ENCODE results near the gene SMIM35. TPM values are rescaled to one million over a fixed set of nuclear protein-coding genes. Genes with fewer than 3 reads are reported as not detected.
"Not testable (repeated sequence)": the region's sequence is repeated elsewhere in the genome, so short reads cannot be mapped to it uniquely, and the experiment has no call there.

SMIM35 gene
- total and polyA plus RNA-seq, 7 donors = 0.09 TPM; not detected in 6

DNA sequence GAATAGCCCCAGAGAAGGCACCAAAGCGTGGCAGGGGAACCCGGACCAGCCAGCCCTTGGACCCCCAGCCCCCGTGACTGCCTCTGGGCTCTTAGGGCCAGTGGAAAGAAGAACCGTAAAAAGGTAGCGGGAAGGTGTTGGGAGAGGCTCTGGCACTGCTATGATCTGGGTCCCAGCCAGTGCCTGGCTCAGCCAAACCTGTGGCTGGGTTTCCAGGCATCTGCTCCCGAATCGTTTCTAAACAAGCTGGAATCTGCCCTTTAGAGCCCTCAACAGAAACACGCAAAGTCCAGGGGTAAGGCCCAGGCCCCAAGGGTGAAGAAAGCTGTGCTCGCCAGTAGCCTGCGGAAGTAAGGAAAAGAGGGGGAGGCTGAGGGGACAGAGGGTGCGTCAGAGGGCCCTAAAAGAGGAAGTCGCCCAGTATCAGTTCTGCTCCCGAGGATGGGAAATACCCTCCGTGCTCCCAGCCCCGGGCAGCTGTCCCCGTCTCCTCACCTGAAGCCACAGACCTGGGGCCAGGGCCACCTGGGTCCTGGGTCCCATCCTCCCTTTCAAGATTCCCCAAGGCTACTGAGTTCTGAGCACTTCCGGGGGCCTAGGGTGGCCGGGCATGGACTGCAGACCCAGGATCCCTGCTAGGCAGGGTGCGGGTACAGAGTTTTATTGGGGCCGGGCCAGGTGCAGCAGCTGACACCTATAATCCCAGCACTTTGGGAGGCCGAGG lies 75.9 kb downstream of the SMIM35 start:
- H3K27me3 ChIP-seq (ENCODE audit: insufficient read depth in 3 of 3, low read length in 2 of 3) = peaks cover 0 to 9% (median 0%) of the 10 kb centered on the region in 3 donors
- no peaks in the 10 kb centered on the region for H3K4me1 ChIP-seq
- no peaks in the 10 kb centered on the region for H3K36me3 ChIP-seq (ENCODE audit: insufficient read depth in 1 of 2, low read depth in 1 of 2)

GRCh38 chr11:118009864-118010737 lies 76.7 kb downstream of the SMIM35 start:
- no peaks in the 10 kb centered on the region for H3K4me1 ChIP-seq
- no peak for ATAC-seq
- H3K36me3 ChIP-seq (ENCODE audit: insufficient read depth in 1 of 2, low read depth in 1 of 2) = no peaks in the 10 kb centered on the region
- TF ChIP-seq, protein P1, sequence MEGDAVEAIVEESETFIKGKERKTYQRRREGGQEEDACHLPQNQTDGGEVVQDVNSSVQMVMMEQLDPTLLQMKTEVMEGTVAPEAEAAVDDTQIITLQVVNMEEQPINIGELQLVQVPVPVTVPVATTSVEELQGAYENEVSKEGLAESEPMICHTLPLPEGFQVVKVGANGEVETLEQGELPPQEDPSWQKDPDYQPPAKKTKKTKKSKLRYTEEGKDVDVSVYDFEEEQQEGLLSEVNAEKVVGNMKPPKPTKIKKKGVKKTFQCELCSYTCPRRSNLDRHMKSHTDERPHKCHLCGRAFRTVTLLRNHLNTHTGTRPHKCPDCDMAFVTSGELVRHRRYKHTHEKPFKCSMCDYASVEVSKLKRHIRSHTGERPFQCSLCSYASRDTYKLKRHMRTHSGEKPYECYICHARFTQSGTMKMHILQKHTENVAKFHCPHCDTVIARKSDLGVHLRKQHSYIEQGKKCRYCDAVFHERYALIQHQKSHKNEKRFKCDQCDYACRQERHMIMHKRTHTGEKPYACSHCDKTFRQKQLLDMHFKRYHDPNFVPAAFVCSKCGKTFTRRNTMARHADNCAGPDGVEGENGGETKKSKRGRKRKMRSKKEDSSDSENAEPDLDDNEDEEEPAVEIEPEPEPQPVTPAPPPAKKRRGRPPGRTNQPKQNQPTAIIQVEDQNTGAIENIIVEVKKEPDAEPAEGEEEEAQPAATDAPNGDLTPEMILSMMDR (IDR thresholded peaks at IDR 0.05) = no peak
- no peaks in the 10 kb centered on the region for H3K9me3 ChIP-seq
- no peak overlapping the region for H3K4me3 ChIP-seq
- WGBS, 3 donors = 52 to 66% (median 56%) methylated on average over 9 of the region's 9 CpGs
- intact Hi-C loops (cut with DNase I) = no loop called here
- no peak for DNase-seq
- H3K27me3 ChIP-seq (ENCODE audit: insufficient read depth in 3 of 3, low read length in 2 of 3) = peaks cover 0 to 9% (median 0%) of the 10 kb centered on the region in 3 donors
- H3K27ac ChIP-seq = peak overlapping the region; percentile 41

More for the DNA sequence above, 75.9 kb downstream of the SMIM35 start:
- WGBS, 3 donors = 37 to 55% (median 42%) methylated on average over 20 to 21 of the region's 21 CpGs
- peak overlapping the region; percentile 41 for H3K27ac ChIP-seq
- H3K9me3 ChIP-seq = no peaks in the 10 kb centered on the region
- peak in 3 of 4 donors; percentile 52 to 78 (median 60) for ATAC-seq
- intact Hi-C loops (cut with DNase I) = no loop called here
- DNase-seq = peak; percentile 36 to 66
- TF ChIP-seq, protein P1 (IDR thresholded peaks at IDR 0.05) = no peak
- H3K4me3 ChIP-seq = no peak overlapping the region

DNA sequence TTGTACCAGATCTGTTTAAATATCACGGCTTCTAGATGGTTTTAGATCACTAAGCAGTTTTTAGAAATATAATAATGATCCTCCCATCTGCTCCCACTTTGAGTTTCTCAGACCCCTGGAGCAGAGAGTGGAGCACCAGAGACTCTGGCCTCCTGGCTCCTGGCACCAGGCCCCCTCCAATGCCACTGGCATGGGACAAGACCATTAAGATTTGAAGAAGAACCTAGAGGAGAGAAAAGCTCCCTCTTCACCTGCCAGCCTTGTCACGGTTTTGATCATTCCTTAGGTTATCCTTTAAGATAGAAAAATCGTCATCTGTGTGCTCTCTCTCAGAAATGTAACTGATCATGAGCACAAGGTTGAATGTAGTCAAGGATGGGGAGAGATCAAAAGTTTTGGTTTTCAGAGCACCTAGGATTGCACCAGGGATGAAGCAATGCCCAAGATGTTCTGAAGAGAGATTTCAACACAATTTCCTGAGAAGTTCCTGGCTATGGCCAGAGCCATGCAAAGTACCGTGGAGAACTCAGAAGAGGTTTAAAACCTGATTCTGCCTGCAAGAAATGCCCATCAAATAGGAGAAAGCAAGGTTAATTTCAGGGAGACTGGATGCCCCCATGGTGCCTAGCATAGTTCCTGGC lies 78.4 kb downstream of the SMIM35 start:
- no peak overlapping the region for H3K4me3 ChIP-seq
- peaks cover 0 to 4% (median 3%) of the 10 kb centered on the region in 3 donors for H3K27me3 ChIP-seq (ENCODE audit: insufficient read depth in 3 of 3, low read length in 2 of 3)
- intact Hi-C loops (cut with DNase I) = no loop called here
- DNase-seq = no peak
- ATAC-seq = no peak
- TF ChIP-seq, protein P1 (IDR thresholded peaks at IDR 0.05) = no peak
- no peak overlapping the region for H3K27ac ChIP-seq
- no peaks in the 10 kb centered on the region for H3K4me1 ChIP-seq
- WGBS, 3 donors = 44 to 68% (median 48%) methylated on average over 4 of the region's 4 CpGs
- H3K36me3 ChIP-seq (ENCODE audit: insufficient read depth in 1 of 2, low read depth in 1 of 2) = no peaks in the 10 kb centered on the region
- H3K9me3 ChIP-seq = no peaks in the 10 kb centered on the region

- H3K36me3 ChIP-seq (ENCODE audit: insufficient read depth in 1 of 2, low read depth in 1 of 2); H3K4me1 ChIP-seq; H3K4me3 ChIP-seq; H3K27me3 ChIP-seq (ENCODE audit: insufficient read depth in 3 of 3, low read length in 2 of 3); intact Hi-C loops (cut with DNase I); H3K9me3 ChIP-seq; H3K27ac ChIP-seq; DNase-seq: not testable (repeated sequence)
- peak in 1 of 4 donors; percentile 43 for ATAC-seq
- WGBS, 3 donors = 53 to 64% (median 57%) methylated on average over 11 of the region's 11 CpGs
These were observed 79.0 kb downstream of the SMIM35 start for GRCh38 chr11:118007563-118008270.

All from psoas muscle (tissue), 8 donors.